HL-60 (cell line): Measurements from ENCODE around the gene SCUBE1.

Experiments
- POLR2AphosphoS5 ChIP-seq: IDR thresholded peaks from 2 replicates; pipeline ENCODE4 v1.6.1; 2012; ENCODE audit warnings: low read depth
- REST ChIP-seq: IDR thresholded peaks from 2 replicates; pipeline ENCODE4 v1.6.1; 2012; ENCODE audit warnings: low read depth; ENCODE audit not compliant: insufficient replicate concordance
- TF ChIP-seq, protein P1 (sequence below): IDR thresholded peaks from one replicate; pipeline ENCODE4 v1.5.1; 2011; ENCODE audit warnings: low read length, control low read depth, inconsistent platforms; ENCODE audit not compliant: insufficient read depth

GRCh38 chr22:43331698-43332097 is 11.5 kb downstream of the SCUBE1 start:
- TF ChIP-seq, protein P1, sequence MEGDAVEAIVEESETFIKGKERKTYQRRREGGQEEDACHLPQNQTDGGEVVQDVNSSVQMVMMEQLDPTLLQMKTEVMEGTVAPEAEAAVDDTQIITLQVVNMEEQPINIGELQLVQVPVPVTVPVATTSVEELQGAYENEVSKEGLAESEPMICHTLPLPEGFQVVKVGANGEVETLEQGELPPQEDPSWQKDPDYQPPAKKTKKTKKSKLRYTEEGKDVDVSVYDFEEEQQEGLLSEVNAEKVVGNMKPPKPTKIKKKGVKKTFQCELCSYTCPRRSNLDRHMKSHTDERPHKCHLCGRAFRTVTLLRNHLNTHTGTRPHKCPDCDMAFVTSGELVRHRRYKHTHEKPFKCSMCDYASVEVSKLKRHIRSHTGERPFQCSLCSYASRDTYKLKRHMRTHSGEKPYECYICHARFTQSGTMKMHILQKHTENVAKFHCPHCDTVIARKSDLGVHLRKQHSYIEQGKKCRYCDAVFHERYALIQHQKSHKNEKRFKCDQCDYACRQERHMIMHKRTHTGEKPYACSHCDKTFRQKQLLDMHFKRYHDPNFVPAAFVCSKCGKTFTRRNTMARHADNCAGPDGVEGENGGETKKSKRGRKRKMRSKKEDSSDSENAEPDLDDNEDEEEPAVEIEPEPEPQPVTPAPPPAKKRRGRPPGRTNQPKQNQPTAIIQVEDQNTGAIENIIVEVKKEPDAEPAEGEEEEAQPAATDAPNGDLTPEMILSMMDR = no peak
- TF ChIP-seq POLR2AphosphoS5 = no peak
- TF ChIP-seq REST = no peak
